GM12878 (cell line): Measurements from ENCODE around the gene PCTP. TPM values are rescaled to one million over a fixed set of nuclear protein-coding genes. Genes with fewer than 3 reads are reported as not detected.

Experiments
- ATAC-seq: fragments of 200-7000 bp; cut with Tn5 transposase; 3 replicates; pipeline ENCODE4 v1.9.1; 2020; ENCODE audit warnings: mild to moderate bottlenecking, moderate library complexity
- BruUV-seq: library from RNA; stranded (reverse); fragments of 400-500 nt; replicated peaks from 2 replicates; lab custom pipeline; 2021; lab: Mats Ljungman, UMichigan
- CTCF ChIA-PET: fragments of 300-600 bp; sonication (Branson Sonifier 250); formaldehyde crosslinking; extraction: SDS; loops from one replicate; lab custom pipeline; 2021; ENCODE audit warnings: inconsistent platforms; lab: Yijun Ruan, JAX
- POLR2A ChIA-PET: fragments of 350-600 bp; formaldehyde crosslinking; extraction: SDS; loops from one replicate; lab custom pipeline; 2021; ENCODE audit warnings: inconsistent platforms; lab: Charles Lee
- RAD21 ChIA-PET: fragments of 300-600 bp; sonication (Branson Sonifier 250); formaldehyde crosslinking; loops from one replicate; lab custom pipeline; 2023; ENCODE audit warnings: antibody characterized with exemption; ENCODE audit not compliant: unreplicated experiment; lab: Charles Lee
- SMC1A ChIA-PET: fragments of 300-600 bp; sonication (Branson Sonifier 250); formaldehyde crosslinking; loops from one replicate; lab custom pipeline; 2023; ENCODE audit not compliant: unreplicated experiment, uncharacterized antibody; lab: Charles Lee
- DNase-seq: peaks from one replicate; pipeline ENCODE4 v3.0.0-alpha.2; 2011; ENCODE audit warnings: low read depth, low spot score
- FAIRE-seq: peaks from 3 replicates; lab custom pipeline; 2011; peaks lifted over from hg19 to GRCh38; lab: Jason Lieb, UNC
- H2AFZ ChIP-seq: 2 replicates; pipeline ENCODE4 v1.6.0; 2011; ENCODE audit warnings: low read depth, low read length, control low read depth; ENCODE audit not compliant: control insufficient read depth
- H3K27ac ChIP-seq: 2 replicates; pipeline ENCODE4 v1.5.1; 2011; ENCODE audit warnings: control low read depth; ENCODE audit not compliant: control insufficient read depth, insufficient read depth
- H3K27me3 ChIP-seq, 2 experiments: replicated peaks in 1 of 2; 2 replicates each; pipeline versions ENCODE4 v1.6.0 to v1.6.1; 2011; ENCODE audit warnings: low read length in 1 of 2; ENCODE audit not compliant: control insufficient read depth in 2 of 2, insufficient read depth in 2 of 2
- H3K36me3 ChIP-seq, 2 experiments: 2 replicates each; pipeline ENCODE4 v1.5.1; 2011; ENCODE audit warnings: low read length in 1 of 2; ENCODE audit not compliant: control insufficient read depth in 2 of 2, insufficient read depth in 2 of 2
- H3K4me1 ChIP-seq: 2 replicates; pipeline ENCODE4 v1.6.1; 2011; ENCODE audit warnings: mild to moderate bottlenecking, low read length, moderate library complexity, mixed read lengths; ENCODE audit not compliant: control insufficient read depth, insufficient read depth
- H3K4me2 ChIP-seq: 2 replicates; pipeline ENCODE4 v1.6.0; 2011; ENCODE audit warnings: control low read depth; ENCODE audit not compliant: control insufficient read depth, insufficient read depth
- H3K4me3 ChIP-seq: fragments of 200-600 bp; sonication (generic); 2 replicates; pipeline ENCODE4 v1.5.1; 2016
- H3K79me2 ChIP-seq: 2 replicates; pipeline ENCODE4 v1.6.0; 2011; ENCODE audit warnings: low read length; ENCODE audit not compliant: control insufficient read depth, insufficient read depth
- H3K9ac ChIP-seq: 2 replicates; pipeline ENCODE4 v1.8.0; 2011; ENCODE audit warnings: low read length, control low read depth, mixed read lengths; ENCODE audit not compliant: control insufficient read depth, insufficient read depth
- H3K9me3 ChIP-seq: replicated peaks from 3 replicates; pipeline ENCODE4 v1.5.1; 2011; ENCODE audit warnings: mild to moderate bottlenecking, low read length; ENCODE audit not compliant: control insufficient read depth, insufficient read depth
- H4K20me1 ChIP-seq: 2 replicates; pipeline ENCODE4 v1.6.0; 2011; ENCODE audit not compliant: control insufficient read depth, insufficient read depth
- CBFB ChIP-seq: IDR thresholded peaks from 2 replicates; pipeline ENCODE4 v1.6.1; 2016; ENCODE audit warnings: antibody characterized with exemption, low read depth
- IRF5 ChIP-seq: fragments of 450-650 bp; IDR thresholded peaks from 2 replicates; pipeline ENCODE4 v1.6.1; 2017; ENCODE audit warnings: borderline replicate concordance
- KLF5 ChIP-seq: fragments of 450-650 bp; IDR thresholded peaks from 2 replicates; pipeline ENCODE4 v1.6.1; 2014; ENCODE audit warnings: mild to moderate bottlenecking; ENCODE audit not compliant: partially characterized antibody
- MEF2B ChIP-seq: fragments of 450-650 bp; IDR thresholded peaks from 2 replicates; pipeline ENCODE4 v1.6.1; 2018; ENCODE audit warnings: mild to moderate bottlenecking, moderate library complexity; ENCODE audit not compliant: partially characterized antibody, poor library complexity, severe bottlenecking
- MYC ChIP-seq: IDR thresholded peaks from 2 replicates; pipeline ENCODE4 v1.6.1; 2011; ENCODE audit warnings: mild to moderate bottlenecking, low read length, moderate library complexity, inconsistent platforms; ENCODE audit not compliant: insufficient read depth, insufficient replicate concordance, insufficient read length, severe bottlenecking
- NFIC ChIP-seq: IDR thresholded peaks from 2 replicates; pipeline ENCODE4 v1.6.1; 2012; ENCODE audit warnings: low read depth, mild to moderate bottlenecking, inconsistent platforms, low read length, moderate library complexity
- PML ChIP-seq: IDR thresholded peaks from 2 replicates; pipeline ENCODE4 v1.6.1; 2012; ENCODE audit warnings: low read length, inconsistent platforms
- RB1 ChIP-seq: fragments of 450-650 bp; formaldehyde crosslinking; IDR thresholded peaks from 2 replicates; pipeline ENCODE4 v1.6.1; 2017; ENCODE audit warnings: mild to moderate bottlenecking, borderline replicate concordance
- SIX5 ChIP-seq: IDR thresholded peaks from 2 replicates; pipeline ENCODE4 v1.6.1; 2011; ENCODE audit warnings: mild to moderate bottlenecking, low read depth, low read length, moderate library complexity; ENCODE audit not compliant: severe bottlenecking
- STAT1 ChIP-seq: fragments of 450-650 bp; conservative IDR thresholded peaks from 2 replicates; pipeline ENCODE4 v1.6.1; 2014; ENCODE audit warnings: antibody characterized with exemption, mild to moderate bottlenecking
- TCF12 ChIP-seq: IDR thresholded peaks from 2 replicates; pipeline ENCODE4 v1.6.1; 2011; ENCODE audit warnings: low read depth, mild to moderate bottlenecking, low read length
- TCF7 ChIP-seq: IDR thresholded peaks from 2 replicates; pipeline ENCODE4 v1.6.1; 2014; ENCODE audit warnings: antibody characterized with exemption, borderline replicate concordance
- USF2 ChIP-seq: IDR thresholded peaks from 2 replicates; pipeline ENCODE4 v1.6.1; 2011; ENCODE audit warnings: low read depth, low read length, improper control_type of control experiment, borderline replicate concordance
- WRNIP1 ChIP-seq: IDR thresholded peaks from 2 replicates; pipeline ENCODE4 v1.6.1; 2011; ENCODE audit warnings: low read depth, low read length, improper control_type of control experiment, borderline replicate concordance
- ZNF592 ChIP-seq: fragments of 450-650 bp; IDR thresholded peaks from 2 replicates; pipeline ENCODE4 v1.6.1; 2017; ENCODE audit warnings: mild to moderate bottlenecking, moderate library complexity
- ZZZ3 ChIP-seq: IDR thresholded peaks from 2 replicates; pipeline ENCODE4 v1.6.1; 2011; ENCODE audit warnings: low read depth; ENCODE audit not compliant: control insufficient read depth, insufficient read length
- WGBS: methylation state at CpG from one replicate; pipeline ENCODE4 v1.1.6; 2016; ENCODE audit warnings: low lambda C conversion rate; ENCODE audit not compliant: insufficient replicate concordance, insufficient coverage; ENCODE audit errors: missing lambda C conversion rate; 5-methylcytosine and 5-hydroxymethylcytosine counted together
- in situ Hi-C: fragments of 300-500 bp; cut with MboI; formaldehyde crosslinking; loops from 9 replicates; pipeline ENCODE4 v1.14.3; 2018; ENCODE audit warnings: mixed read lengths
- intact Hi-C: fragments of 100-400 bp; cut with micrococcal nuclease; formaldehyde crosslinking; loops from one replicate; pipeline ENCODE4 v1.14.2; 2022; ENCODE audit not compliant: unreplicated experiment
- polyA plus RNA-seq, 11 experiments: library from polyadenylated mRNA; depleted of rRNA in 4 of 11; unstranded in 6 of 11; stranded (reverse) in 5 of 11; fragments of >200 nt; fragmentation: Nextera tagmentation in 4 of 11; fragmentation: Illumina TruSeq in 1 of 11; extraction: Ambion mirVana in 4 of 11; extraction: Trizol in 1 of 11; gene quantifications; 1 replicate in 1 of 11; 2 replicates in 10 of 11; pipeline versions ENCODE4 v1.2.1 to v1.2.3, GENCODE V29; 2011 to 2016; ENCODE audit warnings: inconsistent platforms in 2 of 11, missing spikeins in 2 of 11, low read depth in 1 of 11
- total RNA-seq, 4 experiments: library from RNA; depleted of rRNA in 3 of 4; stranded (reverse); fragments of >200 nt in 3 of 4; fragmentation: Illumina TruSeq in 1 of 4; extraction: Trizol in 1 of 4; gene quantifications; 2 replicates each; pipeline versions ENCODE4 v1.2.1 to v1.2.3, GENCODE V29; 2013 to 2021

The PCTP gene
- total and polyA plus RNA-seq, 10 of the 15 experiments (the other 5 are each of a cell fraction or from before 2014, with no cell fraction given): 1.4 to 26.8 (median 3.7) TPM

GRCh38 chr17:55806745-55807495 is 56.1 kb downstream of the PCTP start:
- no TSS peak for BruUV-seq
- Histone ChIP-seq H3K79me2 (no peaks in the 10 kb centered on the region), H3K36me3 (no peaks in the 10 kb centered on the region), H3K9ac (no peak overlapping the region), H2AFZ (no peak overlapping the region), H3K27me3 (no peaks in the 10 kb centered on the region), H4K20me1 (no peaks in the 10 kb centered on the region), H3K27ac (no peak overlapping the region), H3K4me1 (no peaks in the 10 kb centered on the region), H3K4me3 (no peak overlapping the region), H3K9me3 (no peaks in the 10 kb centered on the region), H3K4me2 (no peak overlapping the region)
- ChIA-PET SMC1A (no interaction called here), RAD21 (no interaction called here), CTCF (no interaction called here), POLR2A (no interaction called here)
- intact Hi-C loops (no loop called here), in situ Hi-C loops (no loop called here)
- DNase-seq (no peak), ATAC-seq (no peak), FAIRE-seq (no peak)
- WGBS: 3% methylated on average over 2 of the region's 2 CpGs
- no peak for TF ChIP-seq STAT1
- TF ChIP-seq WRNIP1: no peak
- no peak for TF ChIP-seq PML
- no peak for TF ChIP-seq ZNF592
- no peak for TF ChIP-seq TCF7
- TF ChIP-seq ZZZ3: no peak
- TF ChIP-seq CBFB: no peak
- no peak for TF ChIP-seq RB1
- TF ChIP-seq SIX5: no peak
- TF ChIP-seq MYC: no peak
- TF ChIP-seq MEF2B: no peak
- TF ChIP-seq IRF5: no peak
- TF ChIP-seq KLF5: no peak
- no peak for TF ChIP-seq TCF12
- TF ChIP-seq USF2: no peak
- no peak for TF ChIP-seq NFIC
